Skeletal muscle tissue (tissue), 4 donors: Measurements from ENCODE around the gene AFG1L. TPM values are rescaled to one million over a fixed set of nuclear protein-coding genes. Genes with fewer than 3 reads are reported as not detected.
"Not testable (repeated sequence)": the region's sequence is repeated elsewhere in the genome, so short reads cannot be mapped to it uniquely, and the experiment has no call there.

Source experiments
- H3K27ac ChIP-seq: one replicate; pipeline ENCODE4 v1.7.0; 2013; ENCODE audit warnings: mild to moderate bottlenecking, low read depth, low read length, inconsistent platforms
- H3K27me3 ChIP-seq, 3 donors: one replicate each; pipeline ENCODE4 v1.7.0; 2013; ENCODE audit warnings: low read length in 3 of 3; ENCODE audit not compliant: control insufficient read depth in 3 of 3, insufficient read depth in 3 of 3
- H3K36me3 ChIP-seq, 3 donors: one replicate each; pipeline ENCODE4 v1.7.0; 2013; ENCODE audit warnings: low read length in 3 of 3; ENCODE audit not compliant: control insufficient read depth in 3 of 3, insufficient read depth in 3 of 3
- H3K4me1 ChIP-seq, 3 donors: one replicate each; pipeline ENCODE4 v1.7.0; 2013; ENCODE audit warnings: low read length in 3 of 3, mild to moderate bottlenecking in 3 of 3; ENCODE audit not compliant: control insufficient read depth in 3 of 3, insufficient read depth in 3 of 3
- H3K4me3 ChIP-seq, 3 donors: one replicate each; pipeline ENCODE4 v1.7.0; 2013; ENCODE audit warnings: low read length in 3 of 3
- H3K9ac ChIP-seq, 3 donors: one replicate each; pipeline ENCODE4 v1.7.0; 2013; ENCODE audit warnings: low read length in 3 of 3, mild to moderate bottlenecking in 3 of 3, moderate library complexity in 2 of 3, low read depth in 1 of 3
- H3K9me3 ChIP-seq, 3 donors: one replicate each; pipeline ENCODE4 v1.7.0; 2013; ENCODE audit warnings: low read length in 3 of 3; ENCODE audit not compliant: control insufficient read depth in 3 of 3
- total RNA-seq: library from RNA; depleted of rRNA; stranded (reverse); fragments of >200 nt; gene quantifications from one replicate; pipeline ENCODE4 v1.2.3, GENCODE V29; 2014
- donor health status: Osteomylitis.

The AFG1L gene
- total RNA-seq, 1 donor from 2014 or later, result 5.2 TPM

DNA sequence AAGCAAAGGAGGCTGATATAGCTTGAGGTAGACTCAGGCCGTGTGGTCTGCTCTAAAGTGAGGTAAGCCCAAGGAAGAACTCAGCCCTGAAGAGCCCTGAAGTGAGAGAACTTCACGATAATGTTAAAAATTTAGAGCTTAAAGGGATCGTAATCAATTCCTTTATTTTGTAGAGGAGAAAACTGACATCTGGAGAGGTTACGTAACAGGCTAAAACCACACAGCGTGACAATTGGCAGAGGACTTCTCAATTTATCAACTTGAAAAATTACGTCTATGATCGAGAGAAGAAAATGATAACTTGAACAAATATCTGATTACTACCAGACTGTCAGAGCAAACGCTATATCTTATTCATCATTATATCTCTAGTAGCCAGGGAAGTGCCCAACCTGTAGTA, 144.1 kb downstream of the AFG1L start:
- Histone ChIP-seq H3K9me3 (no peaks in the 10 kb centered on the region), H3K4me3 (no peak overlapping the region), H3K9ac (no peak overlapping the region), H3K27me3 (no peaks in the 10 kb centered on the region), H3K27ac (no peak overlapping the region), H3K4me1 (no peaks in the 10 kb centered on the region), H3K36me3 (no peaks in the 10 kb centered on the region)

- H3K9ac ChIP-seq, result no peak overlapping the region
- no peaks in the 10 kb centered on the region for H3K36me3 ChIP-seq
- no peak overlapping the region for H3K27ac ChIP-seq
- no peak overlapping the region for H3K4me3 ChIP-seq
- no peaks in the 10 kb centered on the region for H3K4me1 ChIP-seq
- H3K27me3 ChIP-seq, result no peaks in the 10 kb centered on the region
- no peaks in the 10 kb centered on the region for H3K9me3 ChIP-seq
Observed at GRCh38 chr6:108441141-108441540, 146.3 kb downstream of the AFG1L start.

GRCh38 chr6:108442770-108443520, 148.1 kb downstream of the AFG1L start:
- H3K4me3 ChIP-seq, result no peak overlapping the region
- no peak overlapping the region for H3K9ac ChIP-seq
- no peaks in the 10 kb centered on the region for H3K4me1 ChIP-seq
- H3K9me3 ChIP-seq, result no peaks in the 10 kb centered on the region
- H3K36me3 ChIP-seq, result no peaks in the 10 kb centered on the region
- no peak overlapping the region for H3K27ac ChIP-seq
- H3K27me3 ChIP-seq, result no peaks in the 10 kb centered on the region

DNA sequence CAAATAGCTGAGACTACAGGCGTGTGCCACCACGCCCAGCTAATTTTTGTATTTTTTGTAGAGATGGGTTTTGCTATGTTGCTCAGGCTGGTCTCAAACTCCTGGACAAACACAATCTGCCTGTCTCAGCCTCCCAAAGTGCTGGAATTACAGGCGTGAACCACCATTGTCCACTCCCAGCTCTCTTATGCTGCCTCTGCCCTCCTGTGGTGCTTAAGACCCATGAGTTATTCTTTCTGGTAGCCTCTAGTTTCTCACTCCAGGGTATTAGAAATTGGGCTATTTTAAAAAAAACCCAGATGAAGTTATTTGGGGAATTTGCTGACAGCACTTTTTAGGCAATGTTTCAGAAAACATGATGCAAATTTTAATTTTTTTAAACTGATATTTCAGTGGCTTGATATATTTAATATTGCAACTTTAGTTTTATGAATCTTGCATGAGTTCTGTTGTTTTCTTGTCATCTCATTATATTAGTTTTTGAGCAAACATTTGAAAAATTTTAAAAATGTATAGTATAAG, 151.8 kb downstream of the AFG1L start:
- Histone ChIP-seq H3K4me3 (no peak overlapping the region), H3K4me1 (no peaks in the 10 kb centered on the region), H3K36me3 (no peaks in the 10 kb centered on the region), H3K9ac (no peak overlapping the region), H3K9me3 (no peaks in the 10 kb centered on the region), H3K27me3 (no peaks in the 10 kb centered on the region), H3K27ac (no peak overlapping the region)

GRCh38 chr6:108448481-108448880, 153.6 kb downstream of the AFG1L start:
- no peak overlapping the region for H3K4me3 ChIP-seq
- H3K27ac ChIP-seq, result no peak overlapping the region
- no peak overlapping the region for H3K9ac ChIP-seq
- no peaks in the 10 kb centered on the region for H3K9me3 ChIP-seq
- H3K27me3 ChIP-seq, result no peaks in the 10 kb centered on the region
- peaks cover 4 to 7% (median 5%) of the 10 kb centered on the region in 3 donors for H3K4me1 ChIP-seq
- no peaks in the 10 kb centered on the region for H3K36me3 ChIP-seq

DNA sequence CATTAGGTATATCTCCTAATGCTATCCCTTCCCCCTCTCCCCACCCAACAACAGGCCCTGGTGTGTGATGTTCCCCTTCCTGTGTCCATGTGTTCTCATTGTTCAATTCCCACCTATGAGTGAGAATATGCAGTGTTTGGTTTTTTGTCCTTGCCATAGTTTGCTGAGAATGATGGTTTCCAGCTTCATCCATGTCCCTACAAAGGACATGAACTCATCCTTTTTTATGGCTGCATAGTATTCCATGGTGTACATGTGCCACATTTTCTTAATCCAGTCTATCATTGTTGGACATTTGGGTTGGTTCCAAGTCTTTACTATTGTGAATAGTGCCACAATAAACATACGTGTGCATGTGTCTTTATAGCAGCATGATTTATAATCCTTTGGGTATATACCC, 154.9 kb downstream of the AFG1L start:
- H3K9ac ChIP-seq, H3K4me1 ChIP-seq, H3K36me3 ChIP-seq, H3K27ac ChIP-seq, H3K27me3 ChIP-seq, H3K4me3 ChIP-seq, H3K9me3 ChIP-seq: not testable (repeated sequence)

DNA sequence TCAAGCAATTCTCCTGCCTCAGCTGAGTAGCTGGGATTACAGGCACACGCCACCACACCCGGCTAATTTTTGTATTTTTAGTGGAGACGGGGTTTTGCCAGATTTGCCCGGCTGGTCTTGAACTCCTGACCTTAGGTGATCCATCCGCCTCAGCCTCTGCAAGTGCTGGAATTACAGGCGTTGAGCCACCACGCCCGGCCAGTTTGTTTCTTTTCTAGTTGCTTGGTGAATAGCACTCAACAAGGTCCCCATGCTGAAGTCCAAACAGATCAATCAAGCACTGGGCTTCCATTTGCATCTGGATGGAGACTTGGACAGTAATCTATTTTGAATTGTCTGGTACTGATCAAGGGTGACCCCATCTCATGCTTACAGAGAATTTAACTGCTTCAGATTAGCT, 157.0 kb downstream of the AFG1L start:
- Histone ChIP-seq H3K9ac (no peak overlapping the region), H3K27me3 (no peaks in the 10 kb centered on the region), H3K9me3 (no peaks in the 10 kb centered on the region), H3K36me3 (no peaks in the 10 kb centered on the region), H3K4me1 (peaks cover 4 to 9% (median 5%) of the 10 kb centered on the region in 3 donors), H3K4me3 (no peak overlapping the region), H3K27ac (peak overlapping the region; percentile 64)

DNA sequence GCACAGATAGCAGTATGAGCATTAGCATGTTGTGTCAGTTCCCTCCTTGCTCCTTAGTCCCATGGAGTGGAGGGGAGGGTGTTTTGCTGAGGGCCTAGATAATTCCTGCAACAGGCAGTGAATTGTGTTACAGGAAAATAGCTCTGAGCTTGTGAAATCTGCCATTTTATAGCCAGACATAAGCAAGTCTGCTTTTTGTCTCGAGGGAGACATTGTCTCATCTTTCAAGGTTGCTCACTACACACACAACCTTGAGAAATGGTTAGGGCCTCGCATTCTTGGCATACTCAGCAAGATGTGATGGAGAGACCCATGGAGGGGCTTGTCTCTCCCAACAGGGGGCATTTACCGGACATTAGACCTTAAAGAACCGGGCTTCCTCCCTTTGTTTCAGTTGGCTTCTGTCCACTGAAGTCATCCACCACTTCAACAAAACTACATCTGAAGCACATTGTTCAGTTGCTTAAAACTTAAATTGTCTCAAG, 157.9 kb downstream of the AFG1L start:
- Histone ChIP-seq H3K27me3 (no peaks in the 10 kb centered on the region), H3K36me3 (no peaks in the 10 kb centered on the region), H3K4me1 (peaks cover 4 to 9% (median 5%) of the 10 kb centered on the region in 3 donors), H3K4me3 (no peak overlapping the region), H3K9me3 (no peaks in the 10 kb centered on the region), H3K9ac (no peak overlapping the region), H3K27ac (peak overlapping the region; percentile 64)

GRCh38 chr6:108453601-108454185, 158.8 kb downstream of the AFG1L start:
- no peaks in the 10 kb centered on the region for H3K9me3 ChIP-seq
- H3K9ac ChIP-seq, result no peak overlapping the region
- H3K36me3 ChIP-seq, result no peaks in the 10 kb centered on the region
- no peaks in the 10 kb centered on the region for H3K27me3 ChIP-seq
- H3K4me3 ChIP-seq, result peak overlapping the region in 1 of 3 donors; percentile 24
- H3K4me1 ChIP-seq, result peaks cover 4 to 9% (median 5%) of the 10 kb centered on the region in 3 donors
- H3K27ac ChIP-seq, result peak overlapping the region; percentile 64

DNA sequence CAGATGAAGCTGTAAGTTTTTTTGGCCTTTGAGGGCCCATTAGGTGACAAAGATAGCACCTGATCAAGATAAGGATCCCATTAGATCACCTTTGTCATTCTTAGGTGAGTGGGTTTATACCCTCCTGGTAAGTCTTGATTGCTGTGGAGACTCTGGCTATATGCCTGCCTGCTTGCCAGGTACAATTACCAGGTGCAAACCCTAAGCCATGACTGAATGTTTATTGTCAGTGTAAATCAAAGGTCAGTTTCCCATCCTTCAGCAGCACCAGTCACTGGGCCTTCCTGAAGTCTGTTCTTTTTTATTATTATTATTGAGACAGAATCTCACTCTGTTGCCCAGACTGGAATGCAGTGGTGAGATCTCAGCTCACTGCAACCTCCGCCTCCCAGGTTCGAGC, 159.5 kb downstream of the AFG1L start:
- H3K36me3 ChIP-seq, result no peaks in the 10 kb centered on the region
- no peaks in the 10 kb centered on the region for H3K27me3 ChIP-seq
- H3K9ac ChIP-seq, result no peak overlapping the region
- peaks cover 4 to 9% (median 5%) of the 10 kb centered on the region in 3 donors for H3K4me1 ChIP-seq
- H3K27ac ChIP-seq, result no peak overlapping the region
- H3K4me3 ChIP-seq, result no peak overlapping the region
- H3K9me3 ChIP-seq, result no peaks in the 10 kb centered on the region
